A673 (cell line): ENCODE data around the gene TTC12.

Experiments used
- CTCF ChIP-seq: fragments of 300-800, 200-600 bp; sonication (generic); conservative IDR thresholded peaks from 2 replicates; pipeline ENCODE4 v1.5.1; 2017; ENCODE audit warnings: low read depth, mild to moderate bottlenecking, antibody characterized with exemption, low read length, moderate library complexity, mixed read lengths
- EZH2 ChIP-seq: fragments of 200-600 bp; sonication (generic); IDR thresholded peaks from 2 replicates; pipeline ENCODE4 v1.6.1; 2017; ENCODE audit warnings: borderline replicate concordance, low read depth, mild to moderate bottlenecking, mixed read lengths, antibody characterized with exemption, low read length; ENCODE audit not compliant: poor library complexity, severe bottlenecking

DNA sequence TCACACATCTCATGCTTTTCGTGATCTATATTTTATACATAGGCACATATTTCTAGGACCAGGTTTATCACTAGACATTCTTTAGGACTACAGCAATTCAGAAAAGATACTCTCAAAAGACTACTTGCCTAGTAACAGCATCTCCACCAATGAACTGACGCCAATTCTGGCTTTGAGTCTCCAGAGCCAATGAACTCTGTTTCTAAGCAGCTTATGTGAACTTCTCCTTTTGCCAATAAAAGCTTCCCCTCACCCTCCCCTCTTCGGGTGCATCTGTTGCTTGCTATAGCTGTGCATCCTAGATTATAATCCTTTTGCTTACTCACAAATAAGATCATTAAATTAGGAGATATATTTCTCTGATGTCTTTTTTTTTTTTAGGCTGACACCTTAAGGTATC is 61.8 kb downstream of the TTC12 start:
- TF ChIP-seq CTCF: no peak
- no peak for TF ChIP-seq EZH2
